ENCODE measurements around the gene HIPK3.

The HIPK3 gene

GRCh38 chr11:33383075-33383919 lies 126.1 kb downstream of the HIPK3 start:
- no peak for TF ChIP-seq CTCF (IDR thresholded peaks at IDR 0.05; ENCODE audit: control insufficient read depth, extremely low read depth, insufficient read depth)
- DNase-seq (ENCODE audit: low read depth): no peak
- H3K4me3 ChIP-seq (ENCODE audit: low read depth, low read length): no peak overlapping the region

DNA sequence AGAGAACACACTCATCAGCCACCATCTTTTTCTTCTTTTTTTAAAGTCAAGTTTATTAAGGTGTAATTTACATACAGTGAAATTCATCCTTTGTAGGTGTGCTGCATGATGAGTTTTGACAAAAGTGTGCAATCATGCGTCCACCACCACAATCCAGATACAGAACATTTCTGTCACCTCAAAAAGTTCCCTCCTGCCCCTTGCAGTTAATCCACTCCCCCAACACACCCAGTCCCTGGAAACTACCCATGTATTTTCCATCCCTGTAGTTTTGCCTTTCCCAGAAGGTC lies 126.7 kb downstream of the HIPK3 start:
- DNase-seq (ENCODE audit: low read depth): no peak
- TF ChIP-seq CTCF (IDR thresholded peaks at IDR 0.05; ENCODE audit: control insufficient read depth, extremely low read depth, insufficient read depth): no peak
- H3K4me3 ChIP-seq (ENCODE audit: low read depth, low read length): no peak overlapping the region

- no peak overlapping the region for H3K4me3 ChIP-seq (ENCODE audit: low read depth, low read length)
- no peak for TF ChIP-seq CTCF (IDR thresholded peaks at IDR 0.05; ENCODE audit: control insufficient read depth, extremely low read depth, insufficient read depth)
- DNase-seq (ENCODE audit: low read depth): no peak
Measured at GRCh38 chr11:33384220-33384619, 127.0 kb downstream of the HIPK3 start.

DNA sequence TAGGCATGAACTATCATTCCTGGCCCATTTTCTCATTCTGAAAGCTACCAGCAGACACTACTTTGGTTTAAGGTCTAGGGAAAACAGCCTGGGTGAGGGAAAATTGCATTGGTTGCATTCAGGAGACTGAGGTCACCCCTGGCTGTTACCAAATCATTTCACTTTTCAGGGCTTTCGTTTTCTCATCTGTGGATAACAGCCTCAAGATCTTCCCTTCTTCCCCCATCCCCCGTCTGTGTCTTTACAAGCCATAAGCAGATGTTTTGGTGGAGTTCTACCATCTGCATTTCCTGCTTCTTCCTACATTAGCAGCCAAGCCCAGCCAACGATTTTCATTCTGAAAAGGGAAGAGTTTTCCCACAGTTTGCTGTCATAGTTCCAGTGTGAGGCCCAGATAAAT lies 130.4 kb downstream of the HIPK3 start:
- DNase-seq (ENCODE audit: low read depth): no peak
- H3K4me3 ChIP-seq (ENCODE audit: low read depth, low read length): no peak overlapping the region
- TF ChIP-seq CTCF (IDR thresholded peaks at IDR 0.05; ENCODE audit: control insufficient read depth, extremely low read depth, insufficient read depth): no peak

- no peak for DNase-seq (ENCODE audit: low read depth)
- TF ChIP-seq CTCF (IDR thresholded peaks at IDR 0.05; ENCODE audit: control insufficient read depth, extremely low read depth, insufficient read depth): no peak
- no peak overlapping the region for H3K4me3 ChIP-seq (ENCODE audit: low read depth, low read length)
Measured at GRCh38 chr11:33387996-33388395, 130.8 kb downstream of the HIPK3 start.

DNA sequence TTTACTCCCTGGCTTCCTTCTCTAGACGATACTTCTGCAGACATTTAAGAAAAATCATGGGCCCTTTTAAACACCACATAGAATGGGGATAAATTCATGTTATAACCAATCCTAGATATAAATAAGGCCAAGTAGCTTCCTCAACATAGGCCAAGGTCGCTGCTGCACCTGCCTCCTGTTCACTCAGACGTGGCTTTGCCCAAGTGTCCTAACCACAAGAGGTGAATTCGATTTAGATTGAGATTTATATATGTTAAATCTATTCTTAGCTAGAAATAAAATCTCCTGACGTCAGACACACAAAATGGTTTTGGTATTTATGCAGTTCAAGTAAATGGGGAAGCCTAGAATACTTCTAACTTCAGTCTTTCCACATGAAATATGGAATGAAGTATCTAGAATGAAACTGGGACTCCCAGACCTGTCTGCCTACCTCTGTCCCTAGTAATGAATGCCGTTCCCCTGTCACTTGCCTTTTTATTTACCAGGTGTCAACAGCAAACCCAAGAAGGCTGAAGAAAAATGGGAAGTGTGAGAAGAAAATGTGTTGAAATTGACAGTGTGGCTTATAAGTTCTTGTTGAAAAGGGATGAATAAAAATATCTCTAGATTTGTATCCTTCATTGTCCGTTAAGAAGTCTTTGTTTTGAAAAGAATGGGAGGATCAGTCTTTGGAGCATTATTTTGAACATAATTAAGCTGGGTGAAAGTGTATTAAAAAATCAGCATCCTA lies 131.8 kb downstream of the HIPK3 start:
- TF ChIP-seq CTCF (IDR thresholded peaks at IDR 0.05; ENCODE audit: control insufficient read depth, extremely low read depth, insufficient read depth): no peak
- DNase-seq (ENCODE audit: low read depth): no peak
- no peak overlapping the region for H3K4me3 ChIP-seq (ENCODE audit: low read depth, low read length)
